Esophagus muscularis mucosa (tissue), 4 donors: ENCODE data around the gene MAPKAP1. TPM values are rescaled to one million over a fixed set of nuclear protein-coding genes. Genes with fewer than 3 reads are reported as not detected.

Experiments
- DNase-seq: peaks from one replicate; pipeline ENCODE4 v3.0.0-alpha.2; 2017; ENCODE audit errors: extremely low spot score
- H3K27ac ChIP-seq, 4 donors: fragments of 200-600 bp; sonication (generic); replicated peaks in 1 of 4; 1 replicate in 3 of 4; 2 replicates in 1 of 4; pipeline ENCODE4 v1.5.1; 2016 to 2019; ENCODE audit warnings: mild to moderate bottlenecking in 1 of 4
- H3K27me3 ChIP-seq, 4 donors: fragments of 200-600 bp; sonication (generic); one replicate each; pipeline versions ENCODE4 v1.5.1 to v1.6.0; 2016 to 2019
- H3K36me3 ChIP-seq, 4 donors: fragments of 200-600 bp; sonication (generic); one replicate each; pipeline ENCODE4 v1.5.1; 2016 to 2019
- H3K4me1 ChIP-seq, 4 donors: fragments of 200-600 bp; sonication (generic); one replicate each; pipeline ENCODE4 v1.5.1; 2016 to 2019
- H3K4me3 ChIP-seq, 4 donors: fragments of 200-600 bp; sonication (generic); 1 replicate in 2 of 4; 2 replicates in 2 of 4; pipeline ENCODE4 v1.5.1; 2016 to 2019; ENCODE audit warnings: mild to moderate bottlenecking in 4 of 4, moderate library complexity in 1 of 4
- H3K9me3 ChIP-seq, 4 donors: fragments of 200-600 bp; sonication (generic); 1 replicate in 3 of 4; 2 replicates in 1 of 4; pipeline ENCODE4 v1.5.1; 2016 to 2019
- EP300 ChIP-seq: sonication (generic); formaldehyde crosslinking; IDR thresholded peaks from one replicate; pipeline ENCODE4 v1.6.1; 2017; ENCODE audit warnings: antibody characterized with exemption
- POLR2A ChIP-seq: fragments of 450-650 bp; IDR thresholded peaks from one replicate; pipeline ENCODE4 v1.6.1; 2017; ENCODE audit warnings: antibody characterized with exemption, moderate library complexity, mild to moderate bottlenecking, low read depth
- POLR2AphosphoS5 ChIP-seq, 2 donors: sonication (generic); formaldehyde crosslinking; IDR thresholded peaks; one replicate each; pipeline ENCODE4 v1.6.1; 2017; ENCODE audit warnings: antibody characterized with exemption in 2 of 2
- WGBS: methylation state at CpG from one replicate; pipeline ENCODE4 v1.1.5; 2018; 5-methylcytosine and 5-hydroxymethylcytosine counted together
- intact Hi-C: fragments of 100-400 bp; cut with DNase I; formaldehyde crosslinking; loops from one replicate; pipeline ENCODE4 v1.15.1; 2023
- total RNA-seq, 4 donors: library from RNA; depleted of rRNA; stranded (reverse); fragments of >200 nt; gene quantifications; one replicate each; pipeline versions ENCODE4 v1.1.0 to v1.2.1, GENCODE V29; 2016
- TF ChIP-seq, protein P1 (sequence below), 3 experiments: fragments of 200-600 bp in 2 of 3; fragments of 450-650 bp in 1 of 3; sonication (generic) in 2 of 3; IDR thresholded peaks; one replicate each; pipeline ENCODE4 v1.5.1; 2017 to 2019; ENCODE audit warnings: antibody characterized with exemption in 3 of 3, mild to moderate bottlenecking in 2 of 3, moderate library complexity in 1 of 3

MAPKAP1 gene
- total RNA-seq, 4 donors from 2014 or later: 84.3 to 103 (median 93.4) TPM

GRCh38 chr9:125426926-125427325 is 280.1 kb downstream of the MAPKAP1 start:
- intact Hi-C loops: no loop called here

DNA sequence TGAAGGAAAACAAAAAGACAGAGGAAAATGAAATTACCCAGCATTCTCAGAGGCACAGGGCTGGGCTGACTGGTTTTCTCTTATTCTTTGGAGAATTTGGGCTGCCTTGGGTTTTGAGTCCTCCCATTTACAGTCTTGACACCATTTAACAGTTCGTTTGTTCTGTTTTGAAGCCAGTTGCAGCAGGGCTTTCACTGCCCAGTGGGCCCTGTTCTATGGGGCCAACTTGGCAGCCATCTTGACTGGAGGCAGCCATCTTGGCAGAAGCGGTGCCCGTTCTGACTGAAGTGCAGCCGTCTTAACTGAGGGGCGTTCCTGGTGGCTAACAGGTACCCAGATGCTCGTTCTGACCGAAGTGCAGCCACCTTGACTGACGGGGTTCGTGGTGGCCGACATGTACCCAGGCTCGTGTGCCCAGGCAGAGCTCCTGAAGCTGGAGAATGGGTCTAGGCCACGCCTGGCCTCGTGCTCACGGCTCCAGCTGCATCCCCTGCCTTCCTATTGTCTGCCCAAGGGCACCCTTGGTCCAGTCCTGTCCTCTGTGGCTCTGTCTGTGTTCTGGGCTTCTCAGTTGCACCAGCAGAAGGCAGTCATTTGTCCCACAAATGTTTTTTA is 281.0 kb downstream of the MAPKAP1 start:
- no peak for DNase-seq
- Histone ChIP-seq H3K27me3 (no peaks in the 10 kb centered on the region), H3K36me3 (no peaks in the 10 kb centered on the region), H3K9me3 (no peaks in the 10 kb centered on the region), H3K27ac (no peak overlapping the region), H3K4me1 (peaks cover 0 to 9% (median 0%) of the 10 kb centered on the region in 4 donors), H3K4me3 (no peak overlapping the region)
- no peak for TF ChIP-seq EP300
- TF ChIP-seq POLR2A: no peak
- TF ChIP-seq POLR2AphosphoS5 (IDR thresholded peaks at IDR 0.05): no peak
- TF ChIP-seq, protein P1, sequence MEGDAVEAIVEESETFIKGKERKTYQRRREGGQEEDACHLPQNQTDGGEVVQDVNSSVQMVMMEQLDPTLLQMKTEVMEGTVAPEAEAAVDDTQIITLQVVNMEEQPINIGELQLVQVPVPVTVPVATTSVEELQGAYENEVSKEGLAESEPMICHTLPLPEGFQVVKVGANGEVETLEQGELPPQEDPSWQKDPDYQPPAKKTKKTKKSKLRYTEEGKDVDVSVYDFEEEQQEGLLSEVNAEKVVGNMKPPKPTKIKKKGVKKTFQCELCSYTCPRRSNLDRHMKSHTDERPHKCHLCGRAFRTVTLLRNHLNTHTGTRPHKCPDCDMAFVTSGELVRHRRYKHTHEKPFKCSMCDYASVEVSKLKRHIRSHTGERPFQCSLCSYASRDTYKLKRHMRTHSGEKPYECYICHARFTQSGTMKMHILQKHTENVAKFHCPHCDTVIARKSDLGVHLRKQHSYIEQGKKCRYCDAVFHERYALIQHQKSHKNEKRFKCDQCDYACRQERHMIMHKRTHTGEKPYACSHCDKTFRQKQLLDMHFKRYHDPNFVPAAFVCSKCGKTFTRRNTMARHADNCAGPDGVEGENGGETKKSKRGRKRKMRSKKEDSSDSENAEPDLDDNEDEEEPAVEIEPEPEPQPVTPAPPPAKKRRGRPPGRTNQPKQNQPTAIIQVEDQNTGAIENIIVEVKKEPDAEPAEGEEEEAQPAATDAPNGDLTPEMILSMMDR (IDR thresholded peaks at IDR 0.05): no peak
- intact Hi-C loops: no loop called here
- 97% methylated on average over 14 of the region's 14 CpGs for WGBS

More at GRCh38 chr9:125426926-125427325, 280.1 kb downstream of the MAPKAP1 start:
- Histone ChIP-seq H3K4me3 (no peak overlapping the region), H3K9me3 (no peaks in the 10 kb centered on the region), H3K36me3 (no peaks in the 10 kb centered on the region), H3K4me1 (peaks cover 0 to 9% (median 0%) of the 10 kb centered on the region in 4 donors), H3K27me3 (no peaks in the 10 kb centered on the region), H3K27ac (no peak overlapping the region)
- DNase-seq: no peak
- TF ChIP-seq POLR2AphosphoS5 (IDR thresholded peaks at IDR 0.05): no peak
- no peak for TF ChIP-seq POLR2A
- TF ChIP-seq, protein P1 (IDR thresholded peaks at IDR 0.05): no peak
- TF ChIP-seq EP300: no peak
- 98% methylated on average over 8 of the region's 17 CpGs for WGBS

- no peaks in the 10 kb centered on the region for H3K27me3 ChIP-seq
Measured at GRCh38 chr9:125425170-125425897, 281.7 kb downstream of the MAPKAP1 start.

GRCh38 chr9:125423964-125424363 is 283.0 kb downstream of the MAPKAP1 start:
- DNase-seq: no peak
- Histone ChIP-seq H3K4me3 (no peak overlapping the region), H3K4me1 (peaks cover 0 to 9% (median 0%) of the 10 kb centered on the region in 4 donors), H3K27me3 (no peaks in the 10 kb centered on the region), H3K9me3 (no peaks in the 10 kb centered on the region), H3K27ac (no peak overlapping the region), H3K36me3 (no peaks in the 10 kb centered on the region)
- intact Hi-C loops: no loop called here
- TF ChIP-seq, protein P1 (IDR thresholded peaks at IDR 0.05): no peak
- TF ChIP-seq EP300: no peak
- TF ChIP-seq POLR2AphosphoS5 (IDR thresholded peaks at IDR 0.05): no peak
- no peak for TF ChIP-seq POLR2A
- 100% methylated on average over 1 of the region's 8 CpGs for WGBS

More at GRCh38 chr9:125425170-125425897, 281.7 kb downstream of the MAPKAP1 start:
- WGBS: 89% methylated on average over 19 of the region's 19 CpGs
- DNase-seq: no peak
- Histone ChIP-seq H3K4me3 (no peak overlapping the region), H3K4me1 (peaks cover 0 to 9% (median 0%) of the 10 kb centered on the region in 4 donors), H3K27ac (no peak overlapping the region), H3K36me3 (no peaks in the 10 kb centered on the region), H3K9me3 (no peaks in the 10 kb centered on the region)
- TF ChIP-seq POLR2AphosphoS5 (IDR thresholded peaks at IDR 0.05) (no peak), EP300 (no peak), POLR2A (no peak)
- TF ChIP-seq, protein P1 (IDR thresholded peaks at IDR 0.05): no peak
- intact Hi-C loops: no loop called here
